ENCODE data around the gene SMIM10L1.

The SMIM10L1 gene

GRCh38 chr12:11182529-11182928 is 11.5 kb downstream of the SMIM10L1 start:
- TF ChIP-seq POLR2AphosphoS5 (IDR thresholded peaks at IDR 0.05; ENCODE audit: low read depth) (no peak), REST (IDR thresholded peaks at IDR 0.05; ENCODE audit: insufficient replicate concordance, low read depth) (no peak), SPI1 (IDR thresholded peaks at IDR 0.05; ENCODE audit: borderline replicate concordance, low read depth) (no peak), GABPA (IDR thresholded peaks at IDR 0.05; ENCODE audit: low read depth) (no peak), CTCF (IDR thresholded peaks at IDR 0.05; ENCODE audit: insufficient read depth, low read length) (no peak)
- no peak for DNase-seq (ENCODE audit: low read depth in 1 of 2, low spot score in 1 of 2)

DNA sequence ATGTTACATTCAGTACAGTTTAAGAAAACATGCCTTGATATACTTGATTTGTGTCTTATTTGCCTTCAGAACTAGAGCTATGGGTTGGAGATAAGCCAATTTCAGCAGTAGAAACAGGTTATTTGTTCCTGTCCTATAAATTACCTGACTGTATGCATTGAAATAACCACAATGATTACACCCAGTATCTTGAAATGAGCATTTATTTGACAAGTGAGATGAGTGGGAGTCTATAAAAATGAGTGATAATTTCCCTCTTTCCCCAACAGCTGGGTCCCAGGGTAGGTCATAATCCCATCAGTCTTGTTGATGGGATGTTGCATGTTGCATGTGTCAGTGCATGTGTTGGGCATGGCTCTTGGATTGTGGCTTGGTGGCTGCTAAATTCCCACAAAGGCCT is 12.0 kb downstream of the SMIM10L1 start:
- Histone ChIP-seq H3K27me3 (ENCODE audit: insufficient read depth, poor library complexity, severe bottlenecking) (no peaks in the 10 kb centered on the region), H3K27ac (replicated peaks) (no peak overlapping the region), H3K4me3 (replicated peaks; ENCODE audit: insufficient read depth, low read length) (no peak overlapping the region)
- TF ChIP-seq SPI1 (IDR thresholded peaks at IDR 0.05; ENCODE audit: borderline replicate concordance, low read depth) (no peak), REST (IDR thresholded peaks at IDR 0.05; ENCODE audit: insufficient replicate concordance, low read depth) (no peak), POLR2AphosphoS5 (IDR thresholded peaks at IDR 0.05; ENCODE audit: low read depth) (no peak), CTCF (IDR thresholded peaks at IDR 0.05; ENCODE audit: insufficient read depth, low read length) (no peak), GABPA (IDR thresholded peaks at IDR 0.05; ENCODE audit: low read depth) (no peak)
- no peak for DNase-seq (ENCODE audit: low read depth in 1 of 2, low spot score in 1 of 2)

More at GRCh38 chr12:11182529-11182928, 11.5 kb downstream of the SMIM10L1 start:
- no peak overlapping the region for H3K4me3 ChIP-seq (replicated peaks; ENCODE audit: insufficient read depth, low read length)
- H3K27ac ChIP-seq (replicated peaks), result no peak overlapping the region
- no peaks in the 10 kb centered on the region for H3K27me3 ChIP-seq (ENCODE audit: insufficient read depth, poor library complexity, severe bottlenecking)

GRCh38 chr12:11186837-11187236 is 15.8 kb downstream of the SMIM10L1 start, which contains the start of gene TAS2R42:
TSS of gene TAS2R42 (minus strand) at chr12:11186937. CDS start at chr12:11186937, 0 bp downstream.
- Histone ChIP-seq H3K27ac (replicated peaks) (no peak within 1 kb of the TSS), H3K4me3 (replicated peaks; ENCODE audit: insufficient read depth, low read length) (no peak within 1 kb of the TSS), H3K27me3 (ENCODE audit: insufficient read depth, poor library complexity, severe bottlenecking) (no peaks in the 10 kb centered on the region)
- no peak for TF ChIP-seq REST (IDR thresholded peaks at IDR 0.05; ENCODE audit: insufficient replicate concordance, low read depth)
- no peak for TF ChIP-seq SPI1 (IDR thresholded peaks at IDR 0.05; ENCODE audit: borderline replicate concordance, low read depth)
- no peak for TF ChIP-seq CTCF (IDR thresholded peaks at IDR 0.05; ENCODE audit: insufficient read depth, low read length)
- no peak for TF ChIP-seq POLR2AphosphoS5 (IDR thresholded peaks at IDR 0.05; ENCODE audit: low read depth)
- no peak for TF ChIP-seq GABPA (IDR thresholded peaks at IDR 0.05; ENCODE audit: low read depth)
- DNase-seq (ENCODE audit: low read depth in 1 of 2, low spot score in 1 of 2), result no peak

All from HL-60 (cell line).